ENCODE measurements around the gene GAD2. TPM values are rescaled to one million over a fixed set of nuclear protein-coding genes. Genes with fewer than 3 reads are reported as not detected.

Gene GAD2
- total and polyA plus RNA-seq, 9 of the 15 experiments (the other 6 are each of a cell fraction or from before 2014, with no cell fraction given): not detected

GRCh38 chr10:26220901-26221300 lies 4.3 kb downstream of the GAD2 start:
- H3K79me2 ChIP-seq (ENCODE audit: control insufficient read depth, insufficient read depth, low read length): no peaks in the 10 kb centered on the region
- no peaks in the 10 kb centered on the region for H4K20me1 ChIP-seq (replicated peaks; ENCODE audit: control insufficient read depth, insufficient read depth, low read length)
- H3K27me3 ChIP-seq (ENCODE audit: control insufficient read depth in 2 of 2, insufficient read depth in 2 of 2, low read length in 2 of 2): peaks cover 15 to 30% of the 10 kb centered on the region in 2 experiments; a peak in 3 of 5 replicates
- no peak overlapping the region for H3K4me2 ChIP-seq (ENCODE audit: insufficient read depth, low read length)
- no peaks in the 10 kb centered on the region for H3K9me1 ChIP-seq (ENCODE audit: control insufficient read depth, insufficient read depth, low read length)
- ATAC-seq: no peak
- no peak overlapping the region for H3K27ac ChIP-seq (ENCODE audit: extremely low read depth, low read depth, low read length)
- H3K9ac ChIP-seq (ENCODE audit: insufficient read depth in 1 of 2, low read depth in 2 of 2, low read length in 2 of 2): no peak overlapping the region
- CTCF ChIA-PET (ENCODE audit: low intra/inter-chr PET ratio): no interaction called here
- no TSS peak for BruUV-seq (replicated peaks)
- H2AFZ ChIP-seq (ENCODE audit: low read depth, low read length): no peak overlapping the region
- H3K4me1 ChIP-seq (replicated peaks in 1 of 2; ENCODE audit: control insufficient read depth in 2 of 2, insufficient read depth in 2 of 2, low read length in 2 of 2): peaks cover 0 to 11% of the 10 kb centered on the region in 2 experiments; a peak in 2 of 5 replicates
- POLR2A ChIA-PET: no interaction called here
- H3K4me3 ChIP-seq: no peak overlapping the region
- no peaks in the 10 kb centered on the region for H3K9me3 ChIP-seq (replicated peaks; ENCODE audit: control insufficient read depth, insufficient read depth, low read depth, low read length)
- intact Hi-C loops (cut with micrococcal nuclease): no loop called here
- no peak for FAIRE-seq
- H3K36me3 ChIP-seq (ENCODE audit: control insufficient read depth, insufficient read depth, low read length): no peaks in the 10 kb centered on the region
- no peak for DNase-seq (ENCODE audit: extremely low read depth in 1 of 4, low spot score in 3 of 4)
- in situ Hi-C loops (cut with MboI): no loop called here
- TF ChIP-seq RNF2 (IDR thresholded peaks at IDR 0.05) (no peak), ZNF354B (CRISPR knock-in tag; IDR thresholded peaks at IDR 0.05) (no peak), RAD51 (IDR thresholded peaks at IDR 0.05; ENCODE audit: borderline replicate concordance, low read depth) (no peak), SRSF3 (IDR thresholded peaks at IDR 0.05; ENCODE audit: insufficient read depth, low read length) (no peak), CREBBP (IDR thresholded peaks at IDR 0.05; ENCODE audit: low read depth, low read length) (no peak), NONO (IDR thresholded peaks at IDR 0.05; ENCODE audit: low read depth in 2 of 2, low read length in 1 of 2) (no peak), CTCF (IDR thresholded peaks at IDR 0.05 in 2 of 3, conservative IDR thresholded peaks at IDR 0.05 in 1 of 3; ENCODE audit: insufficient read depth in 2 of 3, low read depth in 1 of 3, low read length in 3 of 3) (no peak), ZNF696 (CRISPR knock-in tag; conservative IDR thresholded peaks at IDR 0.05) (no peak), BACH1 (tag; IDR thresholded peaks at IDR 0.05) (no peak), VEZF1 (CRISPR knock-in tag; IDR thresholded peaks at IDR 0.05) (no peak), STAT5A (IDR thresholded peaks at IDR 0.05; ENCODE audit: borderline replicate concordance, low read length) (no peak), PCBP1 (IDR thresholded peaks at IDR 0.05; ENCODE audit: low read depth, low read length, poor library complexity, severe bottlenecking) (no peak), PTRF (tag; IDR thresholded peaks at IDR 0.05) (no peak), CSDE1 (IDR thresholded peaks at IDR 0.05) (no peak), ZNF217 (CRISPR knock-in tag; IDR thresholded peaks at IDR 0.05) (no peak), MTF1 (CRISPR knock-in tag; IDR thresholded peaks at IDR 0.05; ENCODE audit: borderline replicate concordance) (no peak), SIN3A (IDR thresholded peaks at IDR 0.05; ENCODE audit: borderline replicate concordance in 2 of 2, control insufficient read depth in 1 of 2, low read depth in 2 of 2, low read length in 2 of 2) (no peak)

Data from K562 (cell line).